Neural cell (in vitro differentiated cells): ENCODE results near the gene ATP11B. TPM values are rescaled to one million over a fixed set of nuclear protein-coding genes. Genes with fewer than 3 reads are reported as not detected.
A peak's percentile ranks its signal among the peaks of the same experiment; 100 is the strongest.

Experiments
- H2AFZ ChIP-seq: fragments of 200-600, 300-800 bp; sonication (generic), shearing (Covaris generic); 2 replicates; pipeline ENCODE4 v1.6.0; 2014; ENCODE audit warnings: low read depth, mild to moderate bottlenecking, antibody characterized with exemption, low read length, moderate library complexity
- H3F3A ChIP-seq: fragments of 200-600 bp; shearing (Covaris generic); 2 replicates; pipeline ENCODE4 v1.6.1; 2016; ENCODE audit warnings: mild to moderate bottlenecking, moderate library complexity, mixed read lengths, antibody characterized with exemption, low read length; ENCODE audit not compliant: insufficient read depth, poor library complexity, severe bottlenecking
- H3K27ac ChIP-seq: fragments of 200-600, 300-800 bp; sonication (generic), shearing (Covaris generic); 2 replicates; pipeline ENCODE4 v1.5.1; 2014; ENCODE audit warnings: mild to moderate bottlenecking, low read length, moderate library complexity
- H3K27me3 ChIP-seq: fragments of 300-800, 200-600 bp; sonication (generic), shearing (Covaris generic); 2 replicates; pipeline ENCODE4 v1.6.0; 2014; ENCODE audit warnings: mild to moderate bottlenecking, low read depth, low read length, moderate library complexity; ENCODE audit not compliant: insufficient read depth
- H3K36me3 ChIP-seq: fragments of 300-800, 200-600 bp; sonication (generic), shearing (Covaris generic); 2 replicates; pipeline ENCODE4 v1.5.1; 2014; ENCODE audit warnings: mild to moderate bottlenecking, antibody characterized with exemption, low read length, moderate library complexity; ENCODE audit not compliant: insufficient read depth
- H3K4me2 ChIP-seq: fragments of 300-800, 200-600 bp; sonication (generic), shearing (Covaris generic); 2 replicates; pipeline ENCODE4 v1.6.0; 2014; ENCODE audit warnings: mild to moderate bottlenecking, low read length
- H3K4me3 ChIP-seq: fragments of 300-800, 200-600 bp; sonication (generic), shearing (Covaris generic); 2 replicates; pipeline ENCODE4 v1.5.1; 2014; ENCODE audit warnings: mild to moderate bottlenecking, low read length, moderate library complexity
- H3K79me2 ChIP-seq: fragments of 200-600 bp; shearing (Covaris generic); replicated peaks from 2 replicates; pipeline ENCODE4 v1.6.0; 2014; ENCODE audit warnings: mild to moderate bottlenecking, low read length, moderate library complexity; ENCODE audit not compliant: insufficient read depth
- H3K9ac ChIP-seq: fragments of 300-800, 200-600 bp; sonication (generic), shearing (Covaris generic); 2 replicates; pipeline ENCODE4 v1.6.1; 2016; ENCODE audit warnings: mild to moderate bottlenecking, low read length, mixed read lengths
- H3K9me2 ChIP-seq: fragments of 200-600 bp; shearing (Covaris generic); 2 replicates; pipeline ENCODE4 v1.6.1; 2016; ENCODE audit warnings: mild to moderate bottlenecking, low read length, mixed read lengths; ENCODE audit not compliant: insufficient read depth
- H3K9me3 ChIP-seq: fragments of 200-600, 300-800 bp; sonication (generic), shearing (Covaris generic); 2 replicates; pipeline ENCODE4 v1.6.1; 2016; ENCODE audit warnings: mild to moderate bottlenecking, mixed run types, low read length, moderate library complexity, mixed read lengths
- H4K20me1 ChIP-seq: fragments of 200-600 bp; shearing (Covaris generic); 2 replicates; pipeline ENCODE4 v1.6.1; 2016; ENCODE audit warnings: mild to moderate bottlenecking, mixed run types; ENCODE audit not compliant: insufficient read depth
- CTCF ChIP-seq: fragments of 450-650 bp; IDR thresholded peaks from 2 replicates; pipeline ENCODE4 v1.5.1; 2014; ENCODE audit warnings: antibody characterized with exemption, mild to moderate bottlenecking, moderate library complexity; ENCODE audit not compliant: poor library complexity, severe bottlenecking
- EP300 ChIP-seq: fragments of 450-650 bp; conservative IDR thresholded peaks from 2 replicates; pipeline ENCODE4 v1.6.1; 2014; ENCODE audit warnings: antibody characterized with exemption, mild to moderate bottlenecking, moderate library complexity; ENCODE audit not compliant: poor library complexity, severe bottlenecking
- EZH2 ChIP-seq: fragments of 200-600, 300-800 bp; shearing (Covaris generic), sonication (generic); IDR thresholded peaks from 2 replicates; pipeline ENCODE4 v1.6.1; 2014; ENCODE audit warnings: antibody characterized with exemption, low read length, borderline replicate concordance, mild to moderate bottlenecking; ENCODE audit not compliant: insufficient read depth, poor library complexity, severe bottlenecking
- MXI1 ChIP-seq: fragments of 450-650 bp; conservative IDR thresholded peaks from 2 replicates; pipeline ENCODE4 v1.6.1; 2014; ENCODE audit warnings: antibody characterized with exemption, mild to moderate bottlenecking; ENCODE audit not compliant: poor library complexity, severe bottlenecking
- POLR2AphosphoS5 ChIP-seq: IDR thresholded peaks from 2 replicates; pipeline ENCODE4 v1.6.1; 2012
- RAD21 ChIP-seq: fragments of 450-650 bp; conservative IDR thresholded peaks from 2 replicates; pipeline ENCODE4 v1.6.1; 2014; ENCODE audit warnings: antibody characterized with exemption, mild to moderate bottlenecking, moderate library complexity
- REST ChIP-seq: IDR thresholded peaks from 2 replicates; pipeline ENCODE4 v1.6.1; 2012; ENCODE audit warnings: borderline replicate concordance
- SMC3 ChIP-seq: fragments of 450-650 bp; conservative IDR thresholded peaks from 2 replicates; pipeline ENCODE4 v1.6.1; 2014; ENCODE audit warnings: antibody characterized with exemption, mild to moderate bottlenecking, moderate library complexity; ENCODE audit not compliant: poor library complexity
- TAF1 ChIP-seq: IDR thresholded peaks from 2 replicates; pipeline ENCODE4 v1.6.1; 2012; ENCODE audit warnings: low read depth
- polyA minus RNA-seq: library from RNA; depleted of rRNA, polyadenylated mRNA; stranded (reverse); fragments of >200 nt; gene quantifications from 2 replicates; pipeline ENCODE4 v1.2.3, GENCODE V29; 2014
- polyA plus RNA-seq: library from polyadenylated mRNA; depleted of rRNA; stranded (reverse); fragments of >200 nt; gene quantifications from 2 replicates; pipeline ENCODE4 v1.2.3, GENCODE V29; 2014

The ATP11B gene
- 29.9 and 31.2 TPM in 2 replicates for polyA plus RNA-seq
- 97.4 and 119 TPM in 2 replicates for polyA minus RNA-seq

- peak within 1 kb of the TSS; percentile 67 for H2AFZ ChIP-seq
- TF ChIP-seq REST, result peak; percentile 36
- TF ChIP-seq POLR2AphosphoS5, result peak; percentile 66
- TF ChIP-seq EZH2, result no peak
- H3F3A ChIP-seq, result no peaks in the 10 kb centered on the region
- peak within 1 kb of the TSS; percentile 63 for H3K27ac ChIP-seq
- peak within 1 kb of the TSS; percentile 75 for H3K4me2 ChIP-seq
- no peaks in the 10 kb centered on the region for H4K20me1 ChIP-seq
- no peaks in the 10 kb centered on the region for H3K9me3 ChIP-seq
- H3K27me3 ChIP-seq, result no peaks in the 10 kb centered on the region
- H3K79me2 ChIP-seq, result peaks cover 32% of the 10 kb centered on the region
- H3K9me2 ChIP-seq, result no peaks in the 10 kb centered on the region
- H3K4me3 ChIP-seq, result peak within 1 kb of the TSS; percentile 87
- peak within 1 kb of the TSS; percentile 77 for H3K9ac ChIP-seq
- H3K36me3 ChIP-seq, result no peaks in the 10 kb centered on the region
Observed at GRCh38 chr3:182792901-182793662, at the start of gene ATP11B. Gene ATP11B (plus strand): TSS chr3:182793504. CDS start chr3:182793760, 256 bp downstream.

- no peaks in the 10 kb centered on the region for H3K36me3 ChIP-seq
Observed at GRCh38 chr3:182746959-182747358, 46.3 kb upstream of the ATP11B start.

More at GRCh38 chr3:182746959-182747358, 46.3 kb upstream of the ATP11B start:
- no peak overlapping the region for H2AFZ ChIP-seq
- no peaks in the 10 kb centered on the region for H3K9me2 ChIP-seq
- H3K4me2 ChIP-seq, result no peak overlapping the region
- TF ChIP-seq POLR2AphosphoS5, result no peak
- no peak for TF ChIP-seq RAD21
- TF ChIP-seq SMC3, result no peak
- no peak for TF ChIP-seq MXI1
- no peak for TF ChIP-seq CTCF
- no peak for TF ChIP-seq EZH2
- no peak for TF ChIP-seq REST
- no peak for TF ChIP-seq TAF1
- no peak for TF ChIP-seq EP300
- H3K4me3 ChIP-seq, result no peak overlapping the region
- no peaks in the 10 kb centered on the region for H3K79me2 ChIP-seq
- H4K20me1 ChIP-seq, result no peaks in the 10 kb centered on the region
- H3F3A ChIP-seq, result no peaks in the 10 kb centered on the region
- no peak overlapping the region for H3K27ac ChIP-seq
- no peaks in the 10 kb centered on the region for H3K9me3 ChIP-seq
- H3K27me3 ChIP-seq, result no peaks in the 10 kb centered on the region
- no peak overlapping the region for H3K9ac ChIP-seq
